ENCODE data around the gene PEX11A.

- TF ChIP-seq CSDC2 (CRISPR knock-in tag; IDR thresholded peaks at IDR 0.05): no peak
- TF ChIP-seq ZNF70 (CRISPR knock-in tag; IDR thresholded peaks at IDR 0.05): no peak
- no peak for TF ChIP-seq ISL1 (CRISPR knock-in tag; IDR thresholded peaks at IDR 0.05)
- TF ChIP-seq ZFP3 (CRISPR knock-in tag; IDR thresholded peaks at IDR 0.05): no peak
- TF ChIP-seq TOX (CRISPR knock-in tag; IDR thresholded peaks at IDR 0.05; ENCODE audit: borderline replicate concordance): no peak
- no peak for TF ChIP-seq CREB5 (CRISPR knock-in tag; IDR thresholded peaks at IDR 0.05; ENCODE audit: low read depth)
- no peak for TF ChIP-seq ESRRG (CRISPR knock-in tag; IDR thresholded peaks at IDR 0.05)
- no peak for TF ChIP-seq PATZ1 (CRISPR knock-in tag; IDR thresholded peaks at IDR 0.05; ENCODE audit: borderline replicate concordance)
- no peak for TF ChIP-seq PPARA (CRISPR knock-in tag; IDR thresholded peaks at IDR 0.05; ENCODE audit: borderline replicate concordance)
- TF ChIP-seq OSR1 (CRISPR knock-in tag; IDR thresholded peaks at IDR 0.05): no peak
These were observed 13.9 kb upstream of the PEX11A start for GRCh38 chr15:89704411-89704810.

Measured in SK-N-SH treated with all-trans-retinoic acid at 6 μM for 48 hours (cell line).